Left cardiac atrium (tissue), 4 donors: ENCODE measurements around the gene MATN1. TPM values are rescaled to one million over a fixed set of nuclear protein-coding genes. Genes with fewer than 3 reads are reported as not detected.

ENCODE experiments used
- ATAC-seq, 2 donors: fragments of 200-7000 bp; cut with Tn5 transposase; one replicate each; pipeline ENCODE4 v1.9.1; 2020; ENCODE audit warnings: mild to moderate bottlenecking in 2 of 2, moderate library complexity in 2 of 2
- DNase-seq: peaks from one replicate; pipeline ENCODE4 v3.0.0-alpha.2; 2020
- intact Hi-C, 2 donors: fragments of 100-400 bp; cut with DNase I; formaldehyde crosslinking; loops; one replicate each; pipeline versions ENCODE4 v1.14.1 to v1.15.1; 2022 to 2023
- total RNA-seq, 2 donors: library from RNA; stranded (reverse); fragmentation: NEBNext Ultra II Directional; extraction: Animal tissue kit (Norgen Biotek cat#: 25700); gene quantifications; one replicate each; pipeline ENCODE4 v1.2.1, GENCODE V29; 2021
- donor health status: DM: no; HTN: yes; CAD: no.
- donor health status: DM: no; HTN: yes; CAD: no; lungs with severe emphysema.
- donor health status: DM: yes; HTN: yes; CAD: no.
- donor health status: Dilated cardiomyopathy.

MATN1 gene
- total RNA-seq, 2 donors from 2014 or later: not detected

GRCh38 chr1:30758785-30759380, 35.5 kb upstream of the MATN1 start:
- intact Hi-C loops: no loop called here
- ATAC-seq (no peak), DNase-seq (no peak)

GRCh38 chr1:30758121-30758688, 34.8 kb upstream of the MATN1 start:
- intact Hi-C loops: no loop called here
- no peak for ATAC-seq
- DNase-seq: no peak

- DNase-seq (peak; percentile 68), ATAC-seq (peak; percentile 69 to 74)
- intact Hi-C loops: no loop called here
These were observed 34.2 kb upstream of the MATN1 start, which contains the start of gene LAPTM5 for GRCh38 chr1:30757352-30758120. Gene LAPTM5, minus strand, starts transcription at chr1:30757774. Its CDS starts 29 bp downstream, at chr1:30757745.

DNA sequence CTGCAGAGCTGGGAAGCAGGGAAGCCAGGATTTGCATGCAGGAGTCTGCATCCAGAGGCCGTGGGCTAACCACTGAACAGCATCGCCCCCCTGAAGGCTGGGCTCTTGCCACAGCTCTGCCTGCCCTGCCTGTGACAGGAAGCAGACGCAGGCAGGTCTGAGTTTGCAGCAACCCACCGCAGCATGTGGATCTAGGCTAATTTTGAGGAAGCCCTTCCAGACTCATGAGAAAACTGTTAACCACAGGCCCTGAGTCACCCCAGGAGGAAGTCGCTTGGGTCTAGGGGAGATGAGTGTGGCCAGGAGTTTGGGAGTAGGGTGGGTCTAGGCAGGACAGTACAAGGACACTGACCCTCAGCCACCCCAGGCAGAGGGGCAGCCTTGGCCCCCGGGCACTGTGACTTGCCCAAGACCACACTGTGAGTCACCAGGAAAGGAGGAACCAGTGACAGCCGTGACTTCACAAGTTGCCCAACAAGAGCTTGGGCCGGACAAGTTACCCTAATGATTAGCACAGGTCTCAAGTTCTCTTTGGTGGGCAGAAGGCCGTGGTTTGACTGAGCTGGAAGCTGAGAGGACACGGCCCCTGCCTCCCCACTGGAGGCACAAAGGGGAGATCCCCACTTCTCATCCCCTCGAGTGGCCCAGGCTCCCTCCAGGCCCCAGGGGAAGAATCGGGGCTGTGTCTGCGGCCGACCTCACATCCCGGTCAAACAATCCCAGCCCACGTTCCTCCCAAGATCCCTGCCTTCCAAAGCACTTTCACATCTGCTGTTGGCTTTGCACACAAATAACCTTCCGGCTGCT, 33.4 kb upstream of the MATN1 start:
- intact Hi-C loops: no loop called here
- DNase-seq (peak; percentile 70), ATAC-seq (peak; percentile 68 to 88)

DNA sequence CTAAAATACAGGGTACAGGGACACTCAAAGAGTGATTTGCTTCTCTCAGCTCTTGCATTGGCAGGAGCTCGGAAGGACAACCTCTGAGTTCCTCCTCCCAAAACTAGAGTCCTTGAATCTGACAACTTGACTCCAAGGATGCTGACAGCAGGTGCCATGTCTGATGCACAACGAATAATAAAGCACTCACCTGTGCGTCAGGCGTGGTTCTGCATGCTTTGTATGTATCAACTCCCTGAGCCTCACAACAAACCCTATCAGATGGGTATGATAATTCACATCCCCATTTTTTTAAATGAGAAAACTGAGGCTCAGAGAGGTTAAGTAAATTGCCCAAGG, 32.8 kb upstream of the MATN1 start:
- intact Hi-C loops: no loop called here
- ATAC-seq: no peak

DNA sequence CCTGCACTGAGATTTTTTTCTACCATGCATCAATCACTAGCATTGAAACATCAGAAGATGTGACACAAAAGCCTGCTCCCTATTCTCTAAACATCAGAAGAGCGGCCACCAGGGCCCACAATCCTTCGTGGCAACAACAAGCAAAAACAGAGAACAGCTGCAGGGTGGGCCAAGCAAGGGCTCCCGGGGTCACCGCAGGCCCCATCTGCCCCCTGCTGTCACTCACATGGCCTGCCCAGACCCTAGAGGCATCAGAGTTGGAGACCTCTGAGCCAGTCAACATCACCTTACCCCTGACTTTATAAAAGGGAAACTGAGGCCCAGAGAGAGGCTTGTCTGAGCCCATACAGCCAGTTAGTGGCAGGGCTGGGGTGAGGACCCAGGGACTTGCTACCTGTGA, 32.4 kb upstream of the MATN1 start:
- ATAC-seq (no peak), DNase-seq (no peak)
- intact Hi-C loops: no loop called here

More for the DNA sequence above, 32.8 kb upstream of the MATN1 start:
- no peak for DNase-seq

DNA sequence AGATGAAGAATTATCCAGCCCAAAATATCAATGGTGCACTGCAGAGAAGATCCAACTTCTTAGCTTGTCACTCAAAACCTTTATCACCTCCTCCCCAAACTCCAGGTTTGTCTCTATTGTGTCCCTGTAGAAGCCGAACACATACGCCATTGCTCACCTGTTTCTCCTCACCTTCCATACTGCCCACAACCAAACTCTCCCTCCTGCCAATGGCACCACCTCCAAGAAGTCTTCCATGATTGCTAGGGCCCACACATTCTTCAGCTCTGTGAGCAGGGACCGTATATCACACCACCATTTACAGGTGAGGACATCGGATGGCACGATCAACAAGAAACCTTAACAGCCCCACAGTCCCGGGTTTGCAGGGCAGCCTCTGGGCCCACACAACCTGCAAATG, 31.9 kb upstream of the MATN1 start:
- intact Hi-C loops: no loop called here
- no peak for ATAC-seq
- DNase-seq: no peak

DNA sequence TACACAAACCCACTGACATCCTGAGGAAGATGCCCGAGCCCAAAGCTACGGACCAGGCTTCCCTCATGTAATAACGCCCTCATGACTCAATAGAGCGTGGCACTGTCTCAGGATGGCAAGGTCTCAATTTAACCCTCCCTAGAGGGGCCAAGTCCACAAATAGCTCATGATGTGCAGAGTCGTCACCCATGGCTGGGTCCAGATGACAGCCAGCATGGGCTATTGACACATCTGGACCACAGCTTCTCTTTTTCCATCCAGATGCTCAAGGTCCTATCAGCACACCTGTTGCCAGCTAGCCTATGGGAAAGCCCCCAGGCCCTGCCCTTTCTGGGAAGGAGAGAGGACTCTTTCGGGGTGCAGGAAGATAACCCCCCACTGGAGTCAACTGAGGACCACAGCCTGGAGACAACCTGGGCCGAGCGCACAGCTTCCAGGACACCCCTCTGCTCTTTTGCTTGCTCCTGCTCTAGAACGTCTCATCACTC, 31.3 kb upstream of the MATN1 start:
- intact Hi-C loops: no loop called here
- ATAC-seq: no peak
- no peak for DNase-seq

GRCh38 chr1:30753660-30754123, 30.3 kb upstream of the MATN1 start:
- intact Hi-C loops: no loop called here
- DNase-seq: no peak
- ATAC-seq: no peak

DNA sequence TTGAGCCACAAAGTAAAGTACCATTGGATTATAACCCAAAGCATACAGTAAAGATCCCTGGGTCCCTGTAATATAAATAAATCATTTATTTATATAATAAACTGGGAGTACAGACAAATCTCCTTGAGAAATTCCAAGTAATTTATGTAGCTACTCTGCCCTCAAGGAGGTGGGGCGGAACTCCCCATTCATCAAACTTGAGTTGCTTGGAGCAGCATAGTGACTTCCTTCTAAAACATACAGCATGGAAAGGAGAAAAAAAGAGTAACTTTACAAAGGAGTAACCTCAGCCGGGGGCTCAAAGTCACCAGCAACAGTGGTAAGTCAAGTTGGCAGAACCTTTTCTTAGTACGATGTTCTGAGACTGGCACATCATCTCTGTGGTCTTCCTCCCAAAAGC, 29.7 kb upstream of the MATN1 start:
- ATAC-seq (no peak), DNase-seq (no peak)
- intact Hi-C loops: no loop called here

- intact Hi-C loops: no loop called here
- DNase-seq (no peak), ATAC-seq (no peak)
These were observed 29.2 kb upstream of the MATN1 start for GRCh38 chr1:30752651-30752908.

DNA sequence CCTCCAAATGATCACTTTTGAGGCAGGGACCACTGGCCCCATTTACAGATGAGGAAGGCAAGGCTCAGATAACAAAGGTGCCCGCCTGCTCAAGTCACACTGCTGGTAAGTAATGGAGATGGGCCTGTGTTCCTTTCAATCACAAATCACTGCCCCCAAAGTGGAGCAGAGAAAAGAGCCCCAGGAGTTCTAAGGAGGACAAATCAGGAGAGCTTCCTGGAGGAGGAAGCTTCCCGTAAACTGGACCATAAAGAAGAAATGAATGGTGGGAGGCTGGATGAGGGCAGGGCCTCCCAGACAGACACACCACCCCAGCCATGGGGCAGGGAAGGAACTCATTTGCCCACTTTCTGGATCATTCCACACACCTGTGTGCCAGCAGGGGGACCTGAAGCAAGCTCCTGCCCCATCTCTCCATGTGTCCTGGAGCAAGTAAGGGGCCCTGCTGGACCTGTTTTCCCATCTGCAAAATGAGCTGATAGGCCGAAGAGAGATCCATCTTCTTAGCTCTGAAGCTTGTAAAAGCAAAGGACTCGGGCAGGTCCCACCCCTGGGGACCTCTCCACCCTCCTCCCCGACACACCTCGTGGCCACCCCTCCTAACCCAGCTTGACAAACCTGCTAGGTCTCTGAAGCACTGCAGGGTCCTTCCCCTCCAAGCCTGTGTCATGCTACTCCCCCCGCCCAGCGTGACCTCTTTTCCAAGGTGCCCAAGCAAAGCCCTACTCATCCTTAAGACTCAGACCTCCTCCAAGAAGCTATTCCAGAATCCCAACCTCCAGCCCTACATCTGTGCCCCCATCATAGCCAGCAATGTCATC, 28.7 kb upstream of the MATN1 start:
- intact Hi-C loops: no loop called here
- DNase-seq (no peak), ATAC-seq (no peak)

- ATAC-seq (no peak), DNase-seq (no peak)
- intact Hi-C loops: no loop called here
These were observed 27.4 kb upstream of the MATN1 start for GRCh38 chr1:30750731-30751291.

- ATAC-seq (peak in 1 of 2 donors; percentile 20), DNase-seq (no peak)
These were observed 26.6 kb upstream of the MATN1 start for GRCh38 chr1:30749691-30750583.

GRCh38 chr1:30748699-30749401, 25.5 kb upstream of the MATN1 start:
- no peak for ATAC-seq
- intact Hi-C loops: no loop called here
- DNase-seq: no peak

More at GRCh38 chr1:30749691-30750583, 26.6 kb upstream of the MATN1 start:
- intact Hi-C loops: no loop called here

GRCh38 chr1:30748098-30748698, 24.8 kb upstream of the MATN1 start:
- DNase-seq: no peak
- ATAC-seq: no peak
- intact Hi-C loops: no loop called here
